ENCODE data around the gene P2RX1.

DNA sequence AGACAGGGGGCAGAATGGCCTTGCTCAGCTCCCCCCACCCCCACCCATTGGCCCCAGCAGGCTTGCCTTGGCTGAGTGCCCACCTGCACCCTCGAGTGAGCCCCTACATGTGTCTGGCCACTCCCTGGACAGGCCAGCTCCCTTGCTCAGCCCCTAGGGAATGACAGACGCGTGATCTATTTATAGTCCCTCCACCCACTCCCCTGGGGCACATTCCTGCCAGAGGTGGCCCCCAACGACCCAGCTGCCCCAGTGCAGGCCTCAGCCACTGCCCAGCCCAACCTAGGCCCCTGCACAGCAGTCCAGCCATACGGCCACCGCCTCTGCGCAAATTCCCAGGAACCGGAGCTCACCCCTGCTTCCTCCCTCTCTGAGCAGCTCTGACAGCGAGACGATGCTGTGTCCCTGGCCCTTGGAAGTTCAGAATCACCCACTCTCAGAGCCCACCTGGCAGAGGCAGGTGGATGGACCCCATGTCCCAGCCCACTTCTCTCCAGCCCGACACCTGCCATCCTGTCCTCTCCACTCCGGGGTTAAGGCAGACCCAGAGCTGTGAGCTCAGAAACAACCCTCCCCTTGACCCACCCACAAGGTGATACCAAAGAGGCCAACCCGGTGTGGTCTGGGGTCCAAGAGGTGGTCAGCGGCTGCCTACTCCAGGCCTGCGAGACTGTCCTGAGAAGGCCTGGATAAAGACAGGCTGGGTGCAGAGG is 11.5 kb upstream of the P2RX1 start:
- no peak for TF ChIP-seq BHLHE40 (IDR thresholded peaks at IDR 0.05; ENCODE audit: borderline replicate concordance)
- no peak for TF ChIP-seq ARNT (IDR thresholded peaks at IDR 0.05)
- no peak for TF ChIP-seq FOXK2 (IDR thresholded peaks at IDR 0.05)
- TF ChIP-seq LEF1 (IDR thresholded peaks at IDR 0.05; ENCODE audit: borderline replicate concordance) = no peak
- TF ChIP-seq SUZ12 (IDR thresholded peaks at IDR 0.05) = no peak
- no peak for TF ChIP-seq ELF4 (IDR thresholded peaks at IDR 0.05)
- TF ChIP-seq TARDBP (IDR thresholded peaks at IDR 0.05) = no peak
- TF ChIP-seq SP1 (IDR thresholded peaks at IDR 0.05) = no peak

Measured in HEK293T (cell line).